ENCODE results near the gene POU2F2. TPM values are rescaled to one million over a fixed set of nuclear protein-coding genes. Genes with fewer than 3 reads are reported as not detected.

Gene POU2F2
- total RNA-seq, 1 experiment from 2014 or later = 6.0 TPM

GRCh38 chr19:42149447-42150202 is 17.4 kb upstream of the POU2F2 start:
- no peak for TF ChIP-seq ZNF121 (CRISPR knock-in tag; IDR thresholded peaks at IDR 0.05)
- TF ChIP-seq, protein P1, sequence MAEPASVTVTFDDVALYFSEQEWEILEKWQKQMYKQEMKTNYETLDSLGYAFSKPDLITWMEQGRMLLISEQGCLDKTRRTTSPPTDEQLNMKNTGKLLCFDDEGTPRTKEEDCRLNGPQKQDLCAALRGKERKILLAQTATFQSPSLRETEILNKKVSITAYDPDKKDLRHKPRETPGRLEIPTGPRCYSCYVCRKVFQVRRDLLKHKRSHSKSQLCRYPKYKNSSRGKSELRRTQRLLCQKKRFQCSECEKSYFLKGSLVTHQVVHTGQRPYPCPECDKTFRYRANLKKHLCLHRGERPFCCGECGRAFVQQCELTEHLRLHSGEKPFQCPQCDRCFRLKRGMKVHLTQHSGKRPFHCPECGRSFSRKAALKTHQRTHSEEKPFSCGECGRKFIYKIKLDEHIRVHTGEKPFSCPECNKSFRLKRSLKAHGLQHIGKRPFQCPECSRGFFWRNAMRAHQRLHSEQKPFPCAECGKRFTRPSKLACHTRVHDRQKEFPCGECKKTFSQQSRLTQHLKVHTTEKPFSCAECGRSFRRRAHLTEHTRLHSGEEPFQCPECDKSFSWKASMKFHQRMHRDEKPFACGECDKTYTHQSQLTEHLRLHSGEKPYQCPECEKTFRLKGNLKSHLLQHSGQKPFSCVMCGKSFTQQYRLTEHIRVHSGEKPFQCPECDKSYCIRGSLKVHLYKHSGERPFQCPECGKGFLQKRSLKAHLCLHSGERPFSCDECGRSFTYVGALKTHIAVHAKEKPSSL (CRISPR knock-in tag; conservative IDR thresholded peaks at IDR 0.05) = no peak
- no peak for TF ChIP-seq ZNF219 (CRISPR knock-in tag; IDR thresholded peaks at IDR 0.05; ENCODE audit: borderline replicate concordance)
- TF ChIP-seq ZNF232 (CRISPR knock-in tag; IDR thresholded peaks at IDR 0.05) = no peak
- TF ChIP-seq EMX1 (CRISPR knock-in tag; IDR thresholded peaks at IDR 0.05) = no peak
- no peak for TF ChIP-seq JAZF1 (CRISPR knock-in tag; IDR thresholded peaks at IDR 0.05)
- no peak for TF ChIP-seq MLX (CRISPR knock-in tag; IDR thresholded peaks at IDR 0.05)
- TF ChIP-seq AFF4 (CRISPR knock-in tag; IDR thresholded peaks at IDR 0.05; ENCODE audit: borderline replicate concordance) = no peak
- no peak for TF ChIP-seq OVOL2 (CRISPR knock-in tag; IDR thresholded peaks at IDR 0.05; ENCODE audit: borderline replicate concordance)
- no peak for TF ChIP-seq E2F5 (CRISPR knock-in tag; IDR thresholded peaks at IDR 0.05)
- TF ChIP-seq ERG (CRISPR knock-in tag; IDR thresholded peaks at IDR 0.05) = no peak
- TF ChIP-seq TP53 (CRISPR knock-in tag; IDR thresholded peaks at IDR 0.05) = no peak
- TF ChIP-seq CREB1 (CRISPR knock-in tag; IDR thresholded peaks at IDR 0.05) = no peak
- no peak for TF ChIP-seq PRDM15 (CRISPR knock-in tag; IDR thresholded peaks at IDR 0.05)
- DNase-seq (ENCODE audit: low spot score) (peak; percentile 29), ATAC-seq (peak; percentile 64)
- H3K36me3 Mint-ChIP-seq = no peaks in the 10 kb centered on the region
- ChIA-PET CTCF (interaction anchor here (0.6 to 2.6 kb wide), 5 partner anchors 9 to 392 kb away, joined by 3 to 9 read pairs (median 3); partner anchors contain the start of gene POU2F2), POLR2A (no interaction called here)
- H3K4me1 Mint-ChIP-seq = peaks cover 35% of the 10 kb centered on the region
- H3K27ac Mint-ChIP-seq = no peak overlapping the region
- no peak overlapping the region; the same call in 1 of the 2 replicates for H3K4me3 Mint-ChIP-seq
- peaks cover 27% of the 10 kb centered on the region for H3K27me3 Mint-ChIP-seq (ENCODE audit: low read depth)
- no peaks in the 10 kb centered on the region for H3K9me3 Mint-ChIP-seq

Data from WTC11 (cell line).